ENCODE measurements around the gene MICAL3.

Gene MICAL3

DNA sequence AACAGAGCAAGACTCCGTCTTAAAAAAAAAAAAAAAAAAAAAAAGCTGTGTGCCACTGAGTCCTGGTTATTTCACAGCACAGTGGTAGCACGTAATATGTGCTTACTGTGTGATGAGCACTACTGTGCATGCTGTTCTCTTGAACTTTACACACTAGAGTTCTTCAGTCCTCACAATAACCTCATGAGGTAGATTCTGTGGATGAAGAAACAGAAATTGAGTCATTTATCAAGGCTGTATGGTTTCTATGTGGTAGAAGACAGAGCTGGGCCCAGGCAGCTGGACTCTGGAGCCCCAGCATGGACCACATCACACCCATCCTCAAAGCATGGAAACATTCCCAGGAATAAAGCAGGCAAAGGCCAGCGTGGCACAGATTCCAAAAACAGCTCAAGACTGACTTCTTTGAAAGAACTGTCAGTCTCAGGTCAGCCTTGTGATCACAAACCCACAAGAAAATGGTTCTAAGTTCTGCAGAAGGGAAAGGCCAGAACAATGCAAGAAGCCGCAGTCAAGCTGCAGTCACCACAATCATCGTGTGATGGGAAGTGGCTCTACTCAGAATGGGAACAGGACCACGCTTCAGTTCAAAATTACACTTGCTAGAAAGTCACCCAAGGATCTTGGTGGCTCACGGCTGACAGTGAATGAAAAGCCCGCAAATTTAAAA lies 49.5 kb downstream of the MICAL3 start:
- no peak for DNase-seq (ENCODE audit: low read depth in 3 of 3, low spot score in 1 of 3)

DNA sequence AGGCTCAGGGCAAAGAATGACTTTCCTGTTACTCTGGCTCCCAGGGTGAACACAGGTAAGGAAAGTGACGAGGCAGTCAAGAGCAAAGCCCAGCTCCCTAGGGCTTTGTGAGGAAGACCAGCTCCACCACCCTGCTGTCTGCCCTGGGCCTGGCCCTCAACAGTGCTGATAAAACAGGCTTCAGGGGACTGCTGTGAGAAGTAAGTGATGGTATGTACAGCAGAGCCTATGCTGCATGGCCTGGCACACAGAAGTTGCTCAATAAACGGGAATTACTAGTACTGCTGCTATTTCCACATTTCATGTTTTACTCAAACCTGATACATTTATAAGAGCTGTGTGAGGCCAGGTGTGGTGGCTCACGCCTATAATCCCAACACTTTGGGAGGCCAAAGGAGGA lies 50.3 kb downstream of the MICAL3 start:
- no peak for DNase-seq (ENCODE audit: low read depth in 3 of 3, low spot score in 1 of 3)

DNA sequence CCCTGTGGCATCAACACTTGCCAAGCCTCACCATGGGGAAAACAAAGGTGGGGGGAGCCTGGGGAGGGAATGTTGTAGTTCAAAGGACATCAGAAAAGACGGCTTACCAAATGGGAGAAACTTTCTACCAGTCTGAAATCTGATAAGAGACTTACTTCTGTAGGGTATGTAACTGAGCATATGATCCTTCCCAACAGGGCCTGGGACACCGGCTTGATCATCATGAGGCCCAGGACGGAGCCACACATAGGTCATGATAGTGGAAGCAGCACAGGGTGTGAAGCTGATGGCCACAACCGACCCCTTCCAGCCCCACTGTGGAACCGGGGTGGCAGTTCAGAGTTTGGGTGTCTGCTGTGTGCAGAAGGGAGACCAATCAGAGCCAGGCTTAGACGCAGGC lies 51.1 kb downstream of the MICAL3 start:
- no peak for DNase-seq (ENCODE audit: low read depth in 3 of 3, low spot score in 1 of 3)

DNA sequence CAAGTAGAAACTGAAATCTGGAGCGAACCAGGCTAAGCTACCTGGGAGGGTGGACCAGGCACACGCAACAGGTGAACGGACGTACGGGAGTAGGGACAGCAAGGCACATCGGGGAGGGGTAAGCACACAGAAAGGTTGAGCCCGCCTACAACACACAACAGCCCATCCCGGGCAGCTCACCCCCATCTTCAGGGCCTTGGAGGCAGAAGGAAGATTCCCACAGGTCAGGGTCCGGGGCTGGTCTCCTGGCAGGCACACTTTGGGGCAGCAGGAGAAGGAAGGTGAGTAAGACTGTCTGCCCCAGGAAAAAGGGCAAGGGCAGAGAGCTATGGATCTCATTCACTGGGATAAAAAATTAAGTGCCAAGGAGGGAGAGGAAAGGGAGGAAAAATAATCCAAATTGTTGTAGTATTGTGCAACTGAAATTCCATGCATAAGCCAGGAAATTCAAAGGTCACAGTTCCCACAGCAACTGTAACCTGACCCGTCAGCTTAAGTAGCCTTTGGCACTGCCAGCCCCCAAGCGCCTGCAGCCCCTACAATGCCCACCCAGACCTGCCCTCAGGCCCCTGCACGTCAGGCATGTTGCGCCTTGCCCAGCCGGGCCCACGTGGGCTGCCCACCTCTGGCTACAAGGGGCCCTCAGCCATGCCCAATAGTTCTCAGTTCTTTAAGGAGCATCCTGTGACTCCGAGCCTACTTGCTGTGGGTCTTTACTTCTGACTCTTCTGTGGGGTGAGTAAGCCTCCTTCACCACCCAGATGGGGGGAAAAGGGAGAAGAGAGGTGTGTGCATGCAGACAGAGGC lies 51.8 kb downstream of the MICAL3 start:
- DNase-seq (ENCODE audit: low read depth in 3 of 3, low spot score in 1 of 3): no peak

DNA sequence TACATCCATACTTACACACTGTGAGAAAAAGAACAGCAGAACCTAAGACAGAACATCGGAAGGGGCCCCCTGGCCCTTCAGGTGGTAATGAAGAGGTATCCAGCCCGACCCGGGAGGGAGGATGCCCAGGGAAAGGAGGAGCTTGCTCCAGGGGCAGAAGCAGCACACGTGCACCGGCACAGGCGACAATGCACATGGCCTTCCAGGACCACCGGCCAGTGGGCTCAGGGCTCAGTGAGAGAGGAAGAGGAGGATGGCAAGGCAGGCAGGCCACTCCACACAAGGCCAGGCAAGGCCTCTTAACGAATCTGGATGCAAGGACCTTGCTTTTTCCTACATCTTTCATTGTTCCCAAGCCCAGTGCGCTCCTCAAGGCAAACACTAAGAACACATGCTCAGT lies 52.6 kb downstream of the MICAL3 start:
- DNase-seq (ENCODE audit: low read depth in 3 of 3, low spot score in 1 of 3): no peak

DNA sequence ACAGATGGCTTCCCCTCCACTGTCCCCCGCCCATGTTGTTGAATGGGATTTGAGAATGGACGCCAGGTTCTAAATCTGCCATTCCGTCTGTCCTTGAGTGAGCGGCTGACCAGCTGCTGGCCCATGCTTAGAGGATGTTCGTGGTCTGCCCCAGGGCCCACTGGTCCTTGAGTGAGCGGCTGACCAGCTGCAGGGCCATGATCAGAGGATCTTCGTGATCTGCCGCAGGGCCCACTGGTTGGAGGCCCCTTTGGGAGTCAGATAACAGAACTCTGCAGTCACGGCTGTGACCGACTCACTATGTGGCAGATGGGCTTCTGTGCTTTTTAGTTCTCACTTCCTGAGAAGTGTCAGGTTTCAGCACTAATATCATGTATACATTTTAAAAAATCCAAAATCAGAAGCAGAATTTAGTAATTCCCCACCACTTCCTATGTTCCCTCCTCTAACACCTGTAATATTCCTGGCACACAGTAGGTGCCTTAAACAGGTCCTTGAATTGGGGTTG lies 54.1 kb downstream of the MICAL3 start:
- DNase-seq (ENCODE audit: low read depth in 3 of 3, low spot score in 1 of 3): no peak

DNA sequence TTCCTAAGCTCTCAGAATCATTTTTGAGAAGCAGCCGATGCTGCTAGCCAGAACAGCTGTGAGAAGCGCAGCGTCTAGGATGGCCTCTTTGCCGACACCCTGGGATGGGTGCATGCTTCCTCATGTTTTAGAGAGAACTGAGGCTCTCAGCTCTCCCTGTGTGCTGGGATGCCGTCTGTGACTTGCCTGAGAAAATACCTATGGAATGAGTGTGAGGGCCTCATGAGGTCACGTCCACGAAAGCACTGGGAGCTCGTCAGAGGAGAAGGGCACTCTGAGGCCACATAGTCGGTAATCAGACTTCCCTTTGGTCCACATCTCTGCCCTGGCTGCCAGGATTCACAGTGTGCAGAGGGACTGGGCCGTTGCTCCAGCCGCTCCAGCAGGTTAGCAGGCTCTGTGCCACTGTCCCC lies 54.7 kb downstream of the MICAL3 start:
- DNase-seq (ENCODE audit: low read depth in 3 of 3, low spot score in 1 of 3): no peak

DNA sequence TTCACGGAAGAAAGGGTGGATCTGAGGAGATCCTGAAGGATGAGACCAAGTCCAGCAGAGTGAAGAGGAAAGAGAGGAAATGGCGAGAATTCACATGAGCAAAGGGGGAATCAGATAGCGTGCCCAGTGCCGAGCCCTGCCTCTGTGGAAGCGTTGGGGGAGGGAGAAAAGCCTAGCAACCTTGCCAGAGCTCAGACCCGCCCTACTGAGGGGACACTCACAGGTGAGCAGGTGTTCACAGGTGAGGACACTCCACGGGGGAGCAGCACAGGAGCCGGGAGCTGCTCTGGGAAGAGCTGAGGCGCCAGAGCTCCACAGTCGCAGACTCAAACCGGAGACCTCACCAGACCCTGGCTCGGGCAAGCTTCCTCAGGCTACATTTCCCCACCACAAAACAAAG lies 56.2 kb downstream of the MICAL3 start:
- DNase-seq (ENCODE audit: low read depth in 3 of 3, low spot score in 1 of 3): no peak

DNA sequence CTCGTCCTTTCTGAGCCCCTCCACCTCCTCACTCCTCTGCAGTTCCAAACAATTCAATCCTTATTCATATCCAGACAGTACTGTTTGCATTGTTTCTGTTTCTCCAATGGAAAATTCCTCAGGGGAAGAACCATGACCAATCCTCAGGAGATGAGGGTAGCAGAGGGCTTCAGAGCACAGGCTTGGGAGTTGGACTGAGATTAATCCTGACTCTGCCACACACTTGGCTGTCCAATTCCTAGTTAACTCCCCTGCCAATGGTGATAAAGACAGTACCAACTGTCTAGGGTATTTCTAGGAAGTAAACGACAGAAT lies 58.0 kb downstream of the MICAL3 start:
- no peak for DNase-seq (ENCODE audit: low read depth in 3 of 3, low spot score in 1 of 3)

DNA sequence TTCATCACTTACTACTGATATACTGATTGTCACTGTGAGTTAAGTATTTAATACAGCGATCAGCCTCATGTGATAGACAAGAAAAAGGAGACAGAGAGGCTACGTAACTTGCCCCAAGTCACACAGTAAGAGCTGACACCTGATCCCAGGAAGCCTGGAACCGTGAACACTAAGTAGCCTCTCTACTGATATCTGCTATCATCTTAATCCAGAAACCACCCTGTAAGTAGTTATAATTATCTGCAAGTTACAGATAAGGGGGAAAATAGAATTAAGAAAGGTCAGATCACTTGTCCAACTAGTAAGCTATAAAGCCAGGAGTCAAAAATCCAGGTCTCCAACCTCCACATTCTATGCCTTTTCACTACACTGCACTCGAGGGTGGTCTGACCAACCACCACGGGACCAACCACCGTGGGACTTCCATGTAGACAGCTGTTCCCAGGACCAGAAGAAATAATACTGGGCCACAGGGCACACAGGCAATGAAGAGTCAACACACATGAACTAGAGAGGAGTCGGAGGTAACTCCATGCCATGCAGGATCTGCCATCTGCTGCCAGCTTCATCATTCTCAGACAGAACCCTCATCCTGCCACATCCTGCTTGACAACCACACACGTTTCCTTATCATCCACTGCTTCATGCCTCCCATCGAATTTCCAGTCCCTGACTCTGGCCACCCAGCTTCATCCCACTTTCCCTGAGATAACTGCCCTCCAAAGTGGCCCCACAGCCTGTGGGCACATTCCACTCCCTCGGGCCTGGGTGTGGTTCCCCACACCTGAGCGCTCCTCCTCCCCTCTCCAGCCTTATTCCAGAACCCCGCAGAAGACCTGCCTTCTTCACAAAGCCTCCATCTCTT lies 58.6 kb downstream of the MICAL3 start:
- no peak for DNase-seq (ENCODE audit: low read depth in 3 of 3, low spot score in 1 of 3)

DNA sequence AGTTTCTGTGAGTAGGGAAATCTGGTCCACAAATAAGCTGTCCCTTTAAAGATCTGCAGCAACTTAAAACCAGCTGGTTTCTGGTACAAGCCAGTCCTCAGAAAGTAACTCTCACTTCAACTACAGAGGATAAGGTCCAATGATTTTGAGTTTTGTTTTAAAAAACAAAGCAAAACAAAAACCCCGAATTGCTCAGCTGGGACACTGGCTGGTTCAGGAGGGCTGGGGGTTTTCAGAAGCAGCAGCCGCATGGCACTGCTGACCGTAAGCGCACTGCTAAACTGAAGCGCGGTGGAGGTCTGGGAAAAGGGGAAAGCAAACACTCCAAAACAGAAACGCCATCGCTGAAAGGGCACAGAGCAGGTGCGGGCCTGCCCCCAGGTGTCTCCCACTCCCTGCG lies 59.7 kb downstream of the MICAL3 start:
- DNase-seq (ENCODE audit: low read depth in 3 of 3, low spot score in 1 of 3): no peak

DNA sequence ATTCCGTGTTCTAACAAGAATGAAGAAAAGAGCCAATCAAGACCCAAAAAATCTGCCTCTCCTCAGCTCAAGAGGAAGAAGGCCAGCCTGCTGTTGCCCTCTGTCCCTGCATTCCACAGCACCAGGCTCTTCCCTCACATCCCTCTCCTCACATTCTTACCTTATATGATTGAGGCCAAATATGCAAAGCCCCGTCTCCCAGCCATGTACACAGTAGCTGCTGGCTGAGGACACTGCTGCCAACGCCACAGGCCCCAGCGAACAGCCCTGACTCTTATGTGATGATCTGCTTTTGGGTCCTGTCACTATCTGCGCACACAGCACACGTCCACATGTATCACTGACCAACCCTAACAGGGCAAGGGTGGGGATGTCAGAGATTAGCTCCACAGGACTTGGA lies 60.2 kb downstream of the MICAL3 start:
- DNase-seq (ENCODE audit: low read depth in 3 of 3, low spot score in 1 of 3): no peak

DNA sequence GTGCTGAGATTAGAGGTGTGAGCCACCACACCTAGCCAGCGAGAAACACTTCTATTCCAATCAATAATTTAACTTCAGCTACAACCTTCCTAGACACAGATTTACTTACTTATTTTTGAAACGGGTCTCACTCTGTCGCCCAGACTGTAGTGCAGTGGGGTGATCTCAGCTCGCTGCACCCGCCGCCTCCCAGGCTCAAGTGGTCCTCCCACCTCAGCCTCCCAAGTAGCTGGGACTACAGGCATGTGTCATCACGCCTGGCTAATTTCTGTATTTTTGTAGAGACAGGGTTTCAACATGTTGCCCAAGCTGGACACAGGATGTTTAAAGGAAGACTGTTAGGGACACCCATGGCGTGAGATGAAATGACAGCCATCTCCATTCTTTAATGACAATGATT lies 61.3 kb downstream of the MICAL3 start:
- no peak for DNase-seq (ENCODE audit: low read depth in 3 of 3, low spot score in 1 of 3)

DNA sequence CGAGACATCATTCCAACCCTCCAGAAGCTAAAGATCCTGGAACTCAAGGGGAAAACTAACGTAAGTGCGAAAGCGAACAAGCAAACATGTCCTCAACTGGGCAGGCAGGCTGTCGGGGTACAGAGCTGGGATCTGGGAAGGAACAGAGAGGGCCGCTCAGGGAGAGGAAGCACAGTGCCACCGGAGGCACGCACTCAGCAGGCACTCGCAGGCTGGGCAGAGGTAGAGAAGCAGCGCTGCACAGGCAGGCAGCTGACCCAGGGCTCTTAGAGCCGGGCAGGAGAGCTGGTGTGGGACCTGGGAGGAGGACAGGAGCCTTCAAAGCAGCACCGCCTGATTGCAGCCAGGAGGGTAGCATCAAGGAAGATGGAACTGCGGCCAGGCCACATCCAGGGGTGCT lies 62.2 kb downstream of the MICAL3 start:
- DNase-seq (ENCODE audit: low read depth in 3 of 3, low spot score in 1 of 3): no peak

DNA sequence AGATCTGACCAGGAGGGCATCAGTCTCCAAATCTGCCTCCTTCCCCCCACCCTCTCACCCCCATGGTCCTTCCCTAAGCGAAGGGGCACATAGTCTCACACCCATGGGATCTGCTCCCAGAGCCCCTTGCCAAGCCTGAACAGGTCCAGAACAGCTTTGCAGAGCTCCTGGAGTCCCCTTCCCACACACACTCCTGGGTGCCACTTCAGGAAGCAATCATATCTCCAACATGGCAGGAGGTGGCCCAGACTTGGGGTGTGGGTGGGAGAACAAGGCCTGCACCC lies 63.0 kb downstream of the MICAL3 start:
- no peak for DNase-seq (ENCODE audit: low read depth in 3 of 3, low spot score in 1 of 3)

DNA sequence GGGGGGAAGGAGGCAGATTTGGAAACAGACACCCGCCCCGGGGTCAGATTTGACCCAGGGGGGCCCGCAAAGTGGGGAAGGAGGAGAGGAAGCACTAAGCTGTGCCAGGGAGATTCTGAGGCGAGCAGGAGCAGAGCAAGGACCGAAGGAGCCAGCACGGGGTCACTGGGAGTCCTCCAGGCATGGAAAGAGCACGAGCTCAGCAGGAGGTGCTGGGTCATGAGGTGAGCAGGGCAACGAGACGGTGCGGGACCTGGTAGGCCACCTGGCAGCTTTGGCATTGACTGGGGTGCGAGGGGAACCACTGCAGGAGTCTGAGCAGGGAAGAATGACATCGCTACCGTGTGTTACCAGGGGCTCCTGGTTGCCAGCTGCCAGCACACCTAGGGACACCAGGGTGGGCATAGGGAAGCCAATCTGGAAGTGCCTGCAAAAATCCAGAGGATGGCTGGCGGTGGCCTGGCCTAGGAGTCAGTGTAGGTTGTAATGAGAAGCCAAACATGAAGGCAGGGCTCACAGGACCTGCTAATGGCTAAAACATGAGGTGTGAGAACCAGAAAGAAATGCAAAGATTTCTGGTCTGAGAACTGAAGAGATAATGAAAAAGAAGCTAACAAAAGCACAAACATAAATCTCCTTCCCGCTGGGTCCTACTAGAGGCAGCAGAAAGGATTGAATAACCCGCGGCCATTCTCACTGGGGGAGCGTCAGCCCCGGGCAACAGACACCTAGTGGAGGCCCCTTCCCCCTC lies 63.5 kb downstream of the MICAL3 start:
- no peak for DNase-seq (ENCODE audit: low read depth in 3 of 3, low spot score in 1 of 3)

DNA sequence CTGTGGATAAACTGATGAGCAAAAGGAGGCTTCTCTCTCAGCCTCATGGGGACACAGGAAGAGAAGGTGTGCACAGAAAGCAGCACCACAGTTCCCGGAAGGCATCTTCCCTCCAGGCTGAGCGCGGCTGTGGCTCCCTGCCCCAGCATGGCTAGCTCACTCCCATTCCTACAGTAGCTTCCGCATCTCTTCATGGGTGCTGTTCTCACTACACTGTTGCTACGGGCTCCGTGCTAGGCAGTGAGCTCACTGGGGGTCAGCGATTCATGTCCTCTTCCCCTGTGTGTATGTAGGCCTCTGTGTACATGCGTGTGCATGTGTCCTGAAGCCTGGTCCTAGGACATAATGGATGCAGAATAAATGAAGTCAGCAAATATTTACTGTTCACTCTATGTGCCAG lies 64.3 kb downstream of the MICAL3 start:
- DNase-seq (ENCODE audit: low read depth in 3 of 3, low spot score in 1 of 3): no peak

DNA sequence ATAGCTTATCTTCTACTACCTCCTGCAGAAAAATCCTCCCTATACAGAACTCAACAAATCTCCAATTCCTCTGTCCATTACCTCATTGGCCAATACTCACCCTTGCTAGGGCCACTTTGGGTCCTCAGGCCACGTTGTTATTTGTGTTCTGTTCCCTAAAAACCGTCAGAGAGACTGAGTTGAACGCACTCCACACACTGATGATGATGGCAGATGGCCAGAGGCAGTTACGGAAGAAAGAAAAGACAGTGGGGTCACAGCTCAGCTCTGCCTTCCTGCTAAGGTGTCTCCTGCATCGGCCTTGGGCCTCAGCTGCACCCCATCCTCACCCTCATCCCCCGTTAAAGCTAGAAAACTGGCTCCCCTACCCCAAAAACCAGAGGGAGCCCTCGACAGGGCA lies 66.2 kb downstream of the MICAL3 start:
- DNase-seq (ENCODE audit: low read depth in 3 of 3, low spot score in 1 of 3): no peak

DNA sequence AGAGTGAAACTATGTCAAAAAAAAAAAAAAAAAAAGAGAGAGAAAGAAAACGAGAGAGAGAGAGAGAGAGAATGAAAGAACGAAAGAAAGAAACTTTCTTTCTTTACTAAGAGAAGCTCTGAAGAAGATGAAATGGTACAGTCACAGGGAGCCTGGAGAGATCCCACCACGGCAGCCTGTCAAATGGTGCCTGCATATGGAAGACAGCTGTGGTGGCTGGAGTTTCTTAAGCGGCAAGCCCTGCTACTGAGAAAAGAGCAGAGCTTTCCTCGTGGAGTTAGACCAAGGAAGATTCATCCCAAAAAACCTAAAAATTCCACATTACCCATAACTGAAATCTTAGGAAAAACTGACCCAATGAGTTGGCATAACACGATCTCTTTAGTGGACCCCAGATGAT lies 66.7 kb downstream of the MICAL3 start:
- DNase-seq (ENCODE audit: low read depth in 3 of 3, low spot score in 1 of 3): no peak

DNA sequence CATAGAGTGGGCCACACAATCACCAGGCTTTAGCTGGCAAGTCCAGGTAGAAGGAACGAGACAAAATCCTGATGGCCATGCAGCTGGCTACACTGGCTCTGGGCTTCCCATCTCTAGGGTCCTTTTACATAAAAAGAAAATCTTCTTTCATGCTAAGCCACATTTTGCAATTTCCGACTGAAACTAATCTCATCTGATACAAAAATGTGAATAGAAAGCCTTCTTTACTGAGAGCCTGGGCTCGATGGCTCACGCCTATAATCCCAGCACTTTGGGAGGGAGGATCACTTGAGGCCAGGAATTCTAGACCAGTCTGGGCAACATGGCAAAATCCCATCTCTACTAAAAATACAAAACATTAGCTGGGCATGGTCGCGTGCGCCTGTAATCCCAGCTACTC lies 67.2 kb downstream of the MICAL3 start:
- no peak for DNase-seq (ENCODE audit: low read depth in 3 of 3, low spot score in 1 of 3)

DNA sequence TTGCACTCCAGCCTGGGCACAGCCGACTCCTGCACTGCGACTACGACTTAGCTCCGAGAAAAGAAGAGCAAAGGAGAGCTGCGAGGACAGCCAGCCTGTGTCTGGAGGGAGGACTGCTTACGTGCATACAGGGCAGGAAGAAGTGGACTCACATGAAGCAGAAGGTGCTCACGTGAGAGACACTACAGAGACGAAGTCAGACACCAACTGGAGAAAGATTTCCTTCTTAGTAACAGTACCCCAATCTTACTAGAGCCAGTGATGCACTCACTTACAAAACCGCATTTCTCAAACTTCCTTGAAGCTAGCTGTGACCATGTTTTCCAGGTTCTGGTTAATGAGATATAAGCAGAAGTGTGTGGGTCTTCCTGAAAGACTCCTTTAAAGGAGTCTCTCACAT lies 67.7 kb downstream of the MICAL3 start:
- no peak for DNase-seq (ENCODE audit: low read depth in 3 of 3, low spot score in 1 of 3)

All from stimulated activated CD4-positive, alpha-beta T cell treated with anti-CD3 and anti-CD28 coated beads, TNF-alpha, amount 100 ng/mL, for 1 hour (primary cell).